Glutamatergic neuron (in vitro differentiated cells): ENCODE data around the gene DNLZ. TPM values are rescaled to one million over a fixed set of nuclear protein-coding genes. Genes with fewer than 3 reads are reported as not detected.

Experiments
- DNase-seq: peaks from one replicate; pipeline ENCODE4 v3.0.0; 2022
- H3K27ac Mint-ChIP-seq: one replicate; pipeline ENCODE4 v1.8.0; 2020; ENCODE audit warnings: mild to moderate bottlenecking, mixed read lengths, inconsistent platforms; ENCODE audit not compliant: unreplicated experiment
- H3K27me3 Mint-ChIP-seq: one replicate; pipeline ENCODE4 v1.8.0; 2020; ENCODE audit warnings: mild to moderate bottlenecking, moderate library complexity, mixed read lengths, inconsistent platforms; ENCODE audit not compliant: unreplicated experiment
- H3K36me3 Mint-ChIP-seq: one replicate; pipeline ENCODE4 v1.8.0; 2020; ENCODE audit warnings: mild to moderate bottlenecking, mixed read lengths, inconsistent platforms; ENCODE audit not compliant: unreplicated experiment
- H3K4me1 Mint-ChIP-seq: one replicate; pipeline ENCODE4 v1.8.0; 2020; ENCODE audit warnings: mild to moderate bottlenecking, low read depth, mixed read lengths, inconsistent platforms; ENCODE audit not compliant: unreplicated experiment
- H3K4me3 Mint-ChIP-seq: one replicate; pipeline ENCODE4 v1.8.0; 2020; ENCODE audit warnings: mild to moderate bottlenecking, mixed read lengths, inconsistent platforms; ENCODE audit not compliant: unreplicated experiment
- H3K9me3 Mint-ChIP-seq: one replicate; pipeline ENCODE4 v1.8.0; 2020; ENCODE audit warnings: mild to moderate bottlenecking, moderate library complexity, mixed read lengths, inconsistent platforms; ENCODE audit not compliant: unreplicated experiment
- CTCF ChIP-seq: fragments of 200-600 bp; sonication (generic); IDR thresholded peaks from one replicate; pipeline ENCODE4 v1.5.0; 2021; ENCODE audit not compliant: partially characterized antibody, unreplicated experiment
- total RNA-seq: library from RNA; stranded (reverse); fragmentation: NEBNext Ultra II Directional; extraction: Animal tissue kit (Norgen Biotek cat#: 25700); gene quantifications from one replicate; pipeline ENCODE4 v1.2.1, GENCODE V29; 2021; ENCODE audit not compliant: unreplicated experiment

DNLZ gene
- total RNA-seq, 1 donor from 2014 or later = 16.5 TPM

- H3K4me1 Mint-ChIP-seq = no peaks in the 10 kb centered on the region
- no peak overlapping the region for H3K27ac Mint-ChIP-seq
- DNase-seq = no peak
- TF ChIP-seq CTCF = no peak
- H3K4me3 Mint-ChIP-seq = no peak overlapping the region
- peaks cover 5% of the 10 kb centered on the region for H3K9me3 Mint-ChIP-seq
- no peaks in the 10 kb centered on the region for H3K36me3 Mint-ChIP-seq
- H3K27me3 Mint-ChIP-seq = peaks cover 18% of the 10 kb centered on the region
These were observed 15.9 kb downstream of the DNLZ start for GRCh38 chr9:136347472-136348256.

GRCh38 chr9:136346927-136347465, 16.5 kb downstream of the DNLZ start:
- Mint-ChIP-seq H3K9me3 (peaks cover 2% of the 10 kb centered on the region), H3K27me3 (peaks cover 19% of the 10 kb centered on the region), H3K4me3 (no peak overlapping the region), H3K36me3 (no peaks in the 10 kb centered on the region), H3K27ac (no peak overlapping the region), H3K4me1 (no peaks in the 10 kb centered on the region)
- DNase-seq = no peak
- no peak for TF ChIP-seq CTCF

- Mint-ChIP-seq H3K4me1 (no peaks in the 10 kb centered on the region), H3K9me3 (peaks cover 2% of the 10 kb centered on the region), H3K27ac (no peak overlapping the region), H3K27me3 (peaks cover 21% of the 10 kb centered on the region), H3K4me3 (no peak overlapping the region), H3K36me3 (no peaks in the 10 kb centered on the region)
- TF ChIP-seq CTCF = no peak
- DNase-seq = no peak
These were observed 17.4 kb downstream of the DNLZ start for GRCh38 chr9:136346157-136346481.

GRCh38 chr9:136345281-136346156, 18.0 kb downstream of the DNLZ start:
- TF ChIP-seq CTCF = no peak
- H3K9me3 Mint-ChIP-seq = peaks cover 2% of the 10 kb centered on the region
- H3K4me3 Mint-ChIP-seq = no peak overlapping the region
- H3K27me3 Mint-ChIP-seq = peaks cover 21% of the 10 kb centered on the region
- H3K27ac Mint-ChIP-seq = peak overlapping the region; percentile 22
- peak; percentile 83 for DNase-seq
- H3K36me3 Mint-ChIP-seq = no peaks in the 10 kb centered on the region
- no peaks in the 10 kb centered on the region for H3K4me1 Mint-ChIP-seq
